ENCODE measurements around the gene ARID1B.

- TF ChIP-seq, protein P1, sequence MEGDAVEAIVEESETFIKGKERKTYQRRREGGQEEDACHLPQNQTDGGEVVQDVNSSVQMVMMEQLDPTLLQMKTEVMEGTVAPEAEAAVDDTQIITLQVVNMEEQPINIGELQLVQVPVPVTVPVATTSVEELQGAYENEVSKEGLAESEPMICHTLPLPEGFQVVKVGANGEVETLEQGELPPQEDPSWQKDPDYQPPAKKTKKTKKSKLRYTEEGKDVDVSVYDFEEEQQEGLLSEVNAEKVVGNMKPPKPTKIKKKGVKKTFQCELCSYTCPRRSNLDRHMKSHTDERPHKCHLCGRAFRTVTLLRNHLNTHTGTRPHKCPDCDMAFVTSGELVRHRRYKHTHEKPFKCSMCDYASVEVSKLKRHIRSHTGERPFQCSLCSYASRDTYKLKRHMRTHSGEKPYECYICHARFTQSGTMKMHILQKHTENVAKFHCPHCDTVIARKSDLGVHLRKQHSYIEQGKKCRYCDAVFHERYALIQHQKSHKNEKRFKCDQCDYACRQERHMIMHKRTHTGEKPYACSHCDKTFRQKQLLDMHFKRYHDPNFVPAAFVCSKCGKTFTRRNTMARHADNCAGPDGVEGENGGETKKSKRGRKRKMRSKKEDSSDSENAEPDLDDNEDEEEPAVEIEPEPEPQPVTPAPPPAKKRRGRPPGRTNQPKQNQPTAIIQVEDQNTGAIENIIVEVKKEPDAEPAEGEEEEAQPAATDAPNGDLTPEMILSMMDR (conservative IDR thresholded peaks at IDR 0.05): no peak
- TF ChIP-seq ZFX (IDR thresholded peaks at IDR 0.05): no peak
Measured at GRCh38 chr6:156780102-156780641, 3.0 kb downstream of the ARID1B start.
